Activated T-cell treated with anti-CD3 and anti-CD28 coated beads, Interleukin-2, amount 50 U/mL, for 72 hours (primary cell): ENCODE results near the gene ZFP64. TPM values are rescaled to one million over a fixed set of nuclear protein-coding genes. Genes with fewer than 3 reads are reported as not detected.
"Not testable (repeated sequence)": the region's sequence is repeated elsewhere in the genome, so short reads cannot be mapped to it uniquely, and the experiment has no call there.

Source experiments
- ATAC-seq, 2 donors: fragments of 150-1000 bp; cut with Tn5 transposase; replicated peaks in 1 of 2; 2 replicates each; pipeline ENCODE4 v1.10.0; 2021; ENCODE audit warnings: moderate library complexity in 2 of 2, mild to moderate bottlenecking in 1 of 2
- DNase-seq, 2 donors: peaks; one replicate each; pipeline ENCODE4 v3.0.0; 2021 to 2022; ENCODE audit warnings: mixed read lengths in 1 of 2
- H3K27ac Mint-ChIP-seq: one replicate; pipeline ENCODE4 v1.8.0; 2022; ENCODE audit warnings: mild to moderate bottlenecking, moderate library complexity, mixed read lengths
- H3K27me3 Mint-ChIP-seq: one replicate; pipeline ENCODE4 v1.8.0; 2022; ENCODE audit warnings: low read depth, mixed read lengths
- H3K36me3 Mint-ChIP-seq, 2 donors: one replicate each; pipeline ENCODE4 v1.8.0; 2022; ENCODE audit warnings: mixed read lengths in 2 of 2, mild to moderate bottlenecking in 1 of 2; ENCODE audit not compliant: insufficient read depth in 2 of 2
- H3K4me1 Mint-ChIP-seq: one replicate; pipeline ENCODE4 v1.8.0; 2022; ENCODE audit warnings: low read depth, mixed read lengths
- H3K4me3 Mint-ChIP-seq, 2 donors: one replicate each; pipeline ENCODE4 v1.8.0; 2022; ENCODE audit warnings: mild to moderate bottlenecking in 2 of 2, mixed read lengths in 2 of 2, moderate library complexity in 2 of 2
- H3K9me3 Mint-ChIP-seq, 2 donors: one replicate each; pipeline ENCODE4 v1.8.0; 2022; ENCODE audit warnings: mixed read lengths in 2 of 2
- total RNA-seq, 2 donors: library from RNA; stranded (reverse); gene quantifications; one replicate each; pipeline ENCODE4 v1.2.3, GENCODE V29; 2022

ZFP64 gene
- total RNA-seq, 2 donors from 2014 or later, result 11.6 to 12.4 TPM

DNA sequence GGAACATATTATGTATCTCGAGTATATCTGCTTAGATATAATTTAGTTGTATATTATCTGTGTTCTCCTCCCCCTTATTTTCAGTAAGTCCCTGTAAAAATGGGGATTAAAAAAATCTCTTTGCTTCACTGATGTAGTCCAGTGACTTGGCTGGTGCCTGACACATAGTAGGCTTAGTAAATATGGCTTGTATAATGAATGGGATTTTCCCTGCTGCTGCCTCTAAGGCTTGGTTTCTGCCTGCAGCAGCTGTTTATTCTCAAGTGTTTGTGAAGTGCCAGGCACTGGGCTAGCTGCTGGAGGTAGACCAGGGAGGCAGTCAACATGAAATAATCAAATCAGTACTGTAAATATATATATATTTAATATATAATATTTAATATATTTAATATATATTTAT is 1.6 kb upstream of the ZFP64 start:
- peak overlapping the region; percentile 79 for H3K27ac Mint-ChIP-seq
- peak overlapping the region; percentile 86 to 90 for H3K4me3 Mint-ChIP-seq

DNA sequence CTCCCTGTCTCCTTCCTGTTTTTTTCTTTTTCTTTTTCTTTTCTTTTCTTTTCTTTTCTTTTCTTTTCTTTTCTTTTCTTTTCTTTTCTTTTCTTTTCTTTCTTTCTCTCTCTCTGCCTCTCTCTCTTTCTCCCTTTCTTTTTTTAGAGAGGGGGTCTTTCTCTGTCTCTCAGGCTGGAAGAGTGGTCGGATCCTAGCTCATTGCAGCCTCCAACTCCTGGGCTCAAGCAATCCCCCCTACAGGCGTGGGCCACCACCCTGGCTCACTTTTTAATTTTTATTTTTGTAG is 1.1 kb upstream of the ZFP64 start:
- Mint-ChIP-seq H3K4me1 (peaks cover 18% of the 10 kb centered on the region), H3K27ac (peak overlapping the region; percentile 79), H3K4me3 (peak overlapping the region; percentile 86 to 90)
- H3K9me3 Mint-ChIP-seq, H3K27me3 Mint-ChIP-seq, ATAC-seq, H3K36me3 Mint-ChIP-seq, DNase-seq: not testable (repeated sequence)

More for the DNA sequence above, 1.6 kb upstream of the ZFP64 start:
- H3K36me3 Mint-ChIP-seq, result no peaks in the 10 kb centered on the region
- ATAC-seq, result no peak
- DNase-seq, result no peak
- H3K9me3 Mint-ChIP-seq, result no peaks in the 10 kb centered on the region
- peaks cover 18% of the 10 kb centered on the region for H3K4me1 Mint-ChIP-seq
- no peaks in the 10 kb centered on the region for H3K27me3 Mint-ChIP-seq

GRCh38 chr20:52191916-52192718 is 538 bp upstream of the ZFP64 start:
- peak overlapping the region; percentile 79 for H3K27ac Mint-ChIP-seq
- H3K9me3 Mint-ChIP-seq, result no peaks in the 10 kb centered on the region
- H3K4me3 Mint-ChIP-seq, result peak overlapping the region; percentile 86 to 90
- ATAC-seq (peak; percentile 56 to 68), DNase-seq (peak; percentile 55 to 63)
- H3K27me3 Mint-ChIP-seq, result no peaks in the 10 kb centered on the region
- peaks cover 18% of the 10 kb centered on the region for H3K4me1 Mint-ChIP-seq
- H3K36me3 Mint-ChIP-seq, result no peaks in the 10 kb centered on the region

- ATAC-seq, result peak; percentile 22 to 27
- H3K27ac Mint-ChIP-seq, result peak overlapping the region; percentile 95
These were observed 995 bp downstream of the ZFP64 start for GRCh38 chr20:52190437-52191131.

GRCh38 chr20:52181766-52182165 is 9.8 kb downstream of the ZFP64 start:
- no peaks in the 10 kb centered on the region for H3K27me3 Mint-ChIP-seq
- H3K27ac Mint-ChIP-seq, result no peak overlapping the region
- H3K4me1 Mint-ChIP-seq, result peaks cover 26% of the 10 kb centered on the region
- no peak overlapping the region for H3K4me3 Mint-ChIP-seq
- H3K36me3 Mint-ChIP-seq, result peaks cover 5 to 6% of the 10 kb centered on the region in 2 donors
- DNase-seq (no peak), ATAC-seq (no peak)
- no peaks in the 10 kb centered on the region for H3K9me3 Mint-ChIP-seq

More at GRCh38 chr20:52190437-52191131, 995 bp downstream of the ZFP64 start:
- Mint-ChIP-seq H3K9me3 (no peaks in the 10 kb centered on the region), H3K4me1 (peaks cover 18% of the 10 kb centered on the region), H3K27me3 (no peaks in the 10 kb centered on the region), H3K4me3 (peak overlapping the region; percentile 92 to 97), H3K36me3 (peaks cover 0 to 1% of the 10 kb centered on the region in 2 donors)
- peak; percentile 44 to 47 for DNase-seq

- Mint-ChIP-seq H3K27me3 (no peaks in the 10 kb centered on the region), H3K4me3 (peak overlapping the region in 1 of 2 donors; percentile 24), H3K4me1 (peaks cover 26% of the 10 kb centered on the region), H3K27ac (peak overlapping the region; percentile 79), H3K9me3 (no peaks in the 10 kb centered on the region), H3K36me3 (peaks cover 4 to 5% of the 10 kb centered on the region in 2 donors)
- ATAC-seq (no peak), DNase-seq (no peak)
These were observed 11.3 kb downstream of the ZFP64 start for GRCh38 chr20:52180180-52180840.

DNA sequence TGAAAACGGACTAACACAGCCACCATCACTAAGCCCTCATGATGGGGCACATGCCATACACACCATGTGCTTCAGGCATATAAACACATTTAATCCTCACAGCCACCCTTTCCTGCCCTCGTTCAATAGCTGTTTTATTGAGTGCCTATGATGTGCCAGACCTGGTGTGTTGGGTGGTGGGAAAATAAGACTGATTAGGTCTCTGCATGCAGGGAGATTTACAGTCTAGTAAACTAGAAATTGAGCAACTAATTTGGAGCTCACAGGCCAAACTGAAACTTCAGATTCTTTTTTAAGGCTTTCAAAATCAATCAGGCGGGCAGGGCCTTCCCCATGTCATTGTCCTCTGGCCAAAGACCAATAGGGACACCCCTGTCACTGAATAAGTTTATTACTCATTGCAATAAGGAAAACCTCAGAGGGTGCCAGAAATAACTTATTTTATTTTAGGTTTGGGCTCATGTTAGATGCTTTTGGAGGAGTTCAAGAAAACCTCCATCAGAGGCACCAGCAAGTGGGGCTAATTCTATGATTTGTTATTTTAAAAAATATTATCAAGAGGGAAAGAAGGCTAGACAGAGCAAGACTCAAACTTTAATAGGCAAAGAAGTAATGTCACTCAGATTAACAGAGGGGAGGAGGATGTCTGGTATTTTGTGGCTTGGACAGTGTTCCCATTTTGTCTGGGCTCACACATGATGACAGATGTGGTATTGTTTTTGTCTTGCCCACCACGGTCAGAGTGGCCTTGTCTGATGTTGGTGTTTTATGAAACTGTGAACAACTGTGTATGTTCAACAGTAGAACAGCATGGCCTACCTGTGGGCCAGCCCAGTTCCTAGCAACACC is 12.0 kb downstream of the ZFP64 start:
- Mint-ChIP-seq H3K4me3 (peak overlapping the region; percentile 0 to 52), H3K27ac (peak overlapping the region; percentile 79), H3K4me1 (peaks cover 26% of the 10 kb centered on the region), H3K27me3 (no peaks in the 10 kb centered on the region), H3K9me3 (no peaks in the 10 kb centered on the region), H3K36me3 (peaks cover 4 to 5% of the 10 kb centered on the region in 2 donors)
- DNase-seq (peak; percentile 20 to 41), ATAC-seq (peak; percentile 83 to 90)

- no peak for ATAC-seq
- no peaks in the 10 kb centered on the region for H3K9me3 Mint-ChIP-seq
- peaks cover 26% of the 10 kb centered on the region for H3K4me1 Mint-ChIP-seq
- no peaks in the 10 kb centered on the region for H3K27me3 Mint-ChIP-seq
- H3K4me3 Mint-ChIP-seq, result no peak overlapping the region
- H3K27ac Mint-ChIP-seq, result no peak overlapping the region
- no peak for DNase-seq
- peaks cover 4 to 5% of the 10 kb centered on the region in 2 donors for H3K36me3 Mint-ChIP-seq
These were observed 12.9 kb downstream of the ZFP64 start for GRCh38 chr20:52178691-52179090.

DNA sequence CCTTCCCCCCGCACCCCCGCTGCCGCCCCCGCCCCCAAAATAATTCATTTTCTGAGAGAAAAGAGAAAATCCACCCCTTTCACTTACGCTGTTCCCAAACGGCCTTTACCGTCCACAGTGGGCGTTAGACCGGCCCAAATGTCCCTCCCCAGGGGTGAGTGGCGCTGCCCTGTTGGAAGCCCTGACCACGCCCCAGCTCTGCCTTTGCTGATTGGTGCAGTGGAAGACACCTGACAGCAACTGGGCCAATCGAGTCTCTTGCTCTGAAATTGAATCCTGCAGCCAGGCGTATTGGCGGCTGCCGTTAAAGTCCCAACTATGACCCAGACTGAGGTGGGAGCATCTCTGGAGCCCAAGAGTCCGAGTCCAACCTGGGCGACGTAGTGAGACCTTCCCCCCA is 15.7 kb downstream of the ZFP64 start:
- DNase-seq, result no peak
- Mint-ChIP-seq H3K4me3 (no peak overlapping the region), H3K9me3 (no peaks in the 10 kb centered on the region), H3K36me3 (peaks cover 5 to 11% of the 10 kb centered on the region in 2 donors), H3K27ac (no peak overlapping the region), H3K4me1 (peaks cover 34% of the 10 kb centered on the region), H3K27me3 (no peaks in the 10 kb centered on the region)
- ATAC-seq, result no peak

DNA sequence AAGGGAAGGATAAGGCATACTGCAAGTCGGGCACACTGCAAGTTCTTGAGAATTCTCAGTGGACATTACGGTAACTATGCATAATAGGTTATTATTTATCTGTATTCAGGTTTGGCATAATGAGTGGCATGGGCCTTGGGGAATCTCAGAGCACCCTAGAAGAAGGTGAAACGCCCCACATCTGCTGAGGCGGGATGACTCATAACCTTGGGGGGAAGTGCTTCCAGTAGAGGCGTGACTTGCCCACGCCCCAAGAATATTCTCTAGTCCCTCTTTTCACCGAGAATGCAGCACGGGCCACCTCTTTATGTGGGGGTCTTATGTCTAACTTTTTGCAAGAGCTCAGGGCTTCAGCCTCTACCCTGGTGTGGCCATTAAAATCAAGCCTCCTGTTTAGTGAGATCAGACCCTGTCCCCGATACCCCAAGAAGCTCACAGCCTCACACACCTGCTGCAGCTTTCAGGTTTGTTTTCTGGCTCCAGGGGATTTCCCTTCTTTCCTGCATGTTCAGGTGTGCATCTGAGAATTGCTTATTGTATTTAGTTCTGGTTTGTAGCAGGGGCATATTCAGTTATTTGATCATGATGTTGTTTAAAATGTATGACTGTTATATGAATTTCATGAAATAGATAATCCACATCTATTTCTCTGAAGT is 19.1 kb downstream of the ZFP64 start:
- DNase-seq (no peak), ATAC-seq (no peak)
- Mint-ChIP-seq H3K4me3 (no peak overlapping the region), H3K36me3 (peaks cover 0 to 6% of the 10 kb centered on the region in 2 donors), H3K4me1 (peaks cover 22% of the 10 kb centered on the region), H3K27me3 (no peaks in the 10 kb centered on the region), H3K9me3 (no peaks in the 10 kb centered on the region), H3K27ac (no peak overlapping the region)

DNA sequence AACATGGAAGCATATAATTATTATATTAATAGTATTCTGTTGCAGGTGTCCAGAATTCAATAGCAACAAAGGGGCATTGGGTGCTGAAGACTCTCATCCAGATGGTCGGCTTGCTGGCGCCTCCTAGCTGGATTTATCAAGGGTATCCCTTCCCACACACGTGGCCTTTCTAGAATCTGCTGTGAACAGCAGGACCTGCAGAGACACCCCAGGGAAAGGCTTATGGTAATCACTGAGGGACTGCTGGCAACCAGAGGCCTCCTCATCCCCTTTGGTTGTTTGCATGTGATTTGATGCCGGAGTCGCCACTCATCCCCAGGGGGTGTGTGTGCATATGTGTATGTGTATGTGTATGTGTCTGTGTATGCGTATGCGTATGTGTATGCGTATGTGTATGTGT is 20.6 kb downstream of the ZFP64 start:
- DNase-seq (no peak), ATAC-seq (no peak)

GRCh38 chr20:52168116-52168515 is 23.5 kb downstream of the ZFP64 start:
- no peak overlapping the region for H3K4me3 Mint-ChIP-seq
- ATAC-seq, result no peak
- H3K27me3 Mint-ChIP-seq, result no peaks in the 10 kb centered on the region
- DNase-seq, result no peak
- H3K36me3 Mint-ChIP-seq, result peaks cover 6 to 11% of the 10 kb centered on the region in 2 donors
- H3K4me1 Mint-ChIP-seq, result peaks cover 20% of the 10 kb centered on the region
- no peak overlapping the region for H3K27ac Mint-ChIP-seq
- H3K9me3 Mint-ChIP-seq, result no peaks in the 10 kb centered on the region

More for the DNA sequence above, 20.6 kb downstream of the ZFP64 start:
- H3K27me3 Mint-ChIP-seq, result no peaks in the 10 kb centered on the region
- peaks cover 22% of the 10 kb centered on the region for H3K4me1 Mint-ChIP-seq
- no peak overlapping the region for H3K27ac Mint-ChIP-seq
- H3K4me3 Mint-ChIP-seq, result no peak overlapping the region
- peaks cover 5 to 6% of the 10 kb centered on the region in 2 donors for H3K36me3 Mint-ChIP-seq
- no peaks in the 10 kb centered on the region for H3K9me3 Mint-ChIP-seq
